Glutamatergic neuron (in vitro differentiated cells): Measurements from ENCODE around the gene CKAP2L. TPM values are rescaled to one million over a fixed set of nuclear protein-coding genes. Genes with fewer than 3 reads are reported as not detected.

Experiments used
- DNase-seq: peaks from one replicate; pipeline ENCODE4 v3.0.0; 2022
- H3K27ac Mint-ChIP-seq: one replicate; pipeline ENCODE4 v1.8.0; 2020; ENCODE audit warnings: mild to moderate bottlenecking, mixed read lengths, inconsistent platforms; ENCODE audit not compliant: unreplicated experiment
- H3K27me3 Mint-ChIP-seq: one replicate; pipeline ENCODE4 v1.8.0; 2020; ENCODE audit warnings: mild to moderate bottlenecking, moderate library complexity, mixed read lengths, inconsistent platforms; ENCODE audit not compliant: unreplicated experiment
- H3K36me3 Mint-ChIP-seq: one replicate; pipeline ENCODE4 v1.8.0; 2020; ENCODE audit warnings: mild to moderate bottlenecking, mixed read lengths, inconsistent platforms; ENCODE audit not compliant: unreplicated experiment
- H3K4me1 Mint-ChIP-seq: one replicate; pipeline ENCODE4 v1.8.0; 2020; ENCODE audit warnings: mild to moderate bottlenecking, low read depth, mixed read lengths, inconsistent platforms; ENCODE audit not compliant: unreplicated experiment
- H3K4me3 Mint-ChIP-seq: one replicate; pipeline ENCODE4 v1.8.0; 2020; ENCODE audit warnings: mild to moderate bottlenecking, mixed read lengths, inconsistent platforms; ENCODE audit not compliant: unreplicated experiment
- H3K9me3 Mint-ChIP-seq: one replicate; pipeline ENCODE4 v1.8.0; 2020; ENCODE audit warnings: mild to moderate bottlenecking, moderate library complexity, mixed read lengths, inconsistent platforms; ENCODE audit not compliant: unreplicated experiment
- total RNA-seq: library from RNA; stranded (reverse); fragmentation: NEBNext Ultra II Directional; extraction: Animal tissue kit (Norgen Biotek cat#: 25700); gene quantifications from one replicate; pipeline ENCODE4 v1.2.1, GENCODE V29; 2021; ENCODE audit not compliant: unreplicated experiment
- TF ChIP-seq, protein P1 (sequence below): fragments of 200-600 bp; sonication (generic); IDR thresholded peaks from one replicate; pipeline ENCODE4 v1.5.0; 2021; ENCODE audit not compliant: partially characterized antibody, unreplicated experiment

CKAP2L gene
- total RNA-seq, 1 donor from 2014 or later = 3.3 TPM

DNA sequence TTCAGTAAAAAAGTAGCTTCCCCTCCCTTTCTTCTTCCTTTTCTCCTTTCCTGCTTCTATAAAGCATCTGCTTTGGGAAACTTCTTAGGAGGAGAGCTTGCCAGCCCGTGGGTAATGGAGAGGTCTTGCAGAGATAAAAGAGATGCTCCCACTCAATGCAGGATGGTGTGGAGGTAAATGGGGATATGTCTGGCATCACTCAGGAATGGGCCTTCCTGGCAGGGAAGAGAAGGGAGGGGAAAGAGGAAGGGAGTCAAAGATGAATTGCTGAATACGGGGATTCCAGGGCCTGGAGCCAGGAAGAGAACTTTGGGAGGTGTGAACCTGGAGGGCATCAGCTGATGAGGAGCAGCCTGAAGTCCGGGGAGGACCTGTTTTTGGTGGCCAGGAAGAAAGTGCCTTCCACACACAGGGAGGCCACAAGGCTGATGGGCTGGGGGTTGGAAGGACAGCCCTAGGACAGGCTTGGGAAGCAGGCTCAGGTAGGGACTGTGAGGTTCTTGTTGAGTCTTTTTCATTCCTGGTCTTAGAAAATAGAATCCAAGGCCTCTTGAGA, 46.9 kb upstream of the CKAP2L start:
- TF ChIP-seq, protein P1, sequence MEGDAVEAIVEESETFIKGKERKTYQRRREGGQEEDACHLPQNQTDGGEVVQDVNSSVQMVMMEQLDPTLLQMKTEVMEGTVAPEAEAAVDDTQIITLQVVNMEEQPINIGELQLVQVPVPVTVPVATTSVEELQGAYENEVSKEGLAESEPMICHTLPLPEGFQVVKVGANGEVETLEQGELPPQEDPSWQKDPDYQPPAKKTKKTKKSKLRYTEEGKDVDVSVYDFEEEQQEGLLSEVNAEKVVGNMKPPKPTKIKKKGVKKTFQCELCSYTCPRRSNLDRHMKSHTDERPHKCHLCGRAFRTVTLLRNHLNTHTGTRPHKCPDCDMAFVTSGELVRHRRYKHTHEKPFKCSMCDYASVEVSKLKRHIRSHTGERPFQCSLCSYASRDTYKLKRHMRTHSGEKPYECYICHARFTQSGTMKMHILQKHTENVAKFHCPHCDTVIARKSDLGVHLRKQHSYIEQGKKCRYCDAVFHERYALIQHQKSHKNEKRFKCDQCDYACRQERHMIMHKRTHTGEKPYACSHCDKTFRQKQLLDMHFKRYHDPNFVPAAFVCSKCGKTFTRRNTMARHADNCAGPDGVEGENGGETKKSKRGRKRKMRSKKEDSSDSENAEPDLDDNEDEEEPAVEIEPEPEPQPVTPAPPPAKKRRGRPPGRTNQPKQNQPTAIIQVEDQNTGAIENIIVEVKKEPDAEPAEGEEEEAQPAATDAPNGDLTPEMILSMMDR = no peak
- H3K4me1 Mint-ChIP-seq = peaks cover 4% of the 10 kb centered on the region
- no peak overlapping the region for H3K4me3 Mint-ChIP-seq
- no peaks in the 10 kb centered on the region for H3K27me3 Mint-ChIP-seq
- no peaks in the 10 kb centered on the region for H3K36me3 Mint-ChIP-seq
- no peak overlapping the region for H3K27ac Mint-ChIP-seq
- H3K9me3 Mint-ChIP-seq = no peaks in the 10 kb centered on the region
- DNase-seq = no peak

DNA sequence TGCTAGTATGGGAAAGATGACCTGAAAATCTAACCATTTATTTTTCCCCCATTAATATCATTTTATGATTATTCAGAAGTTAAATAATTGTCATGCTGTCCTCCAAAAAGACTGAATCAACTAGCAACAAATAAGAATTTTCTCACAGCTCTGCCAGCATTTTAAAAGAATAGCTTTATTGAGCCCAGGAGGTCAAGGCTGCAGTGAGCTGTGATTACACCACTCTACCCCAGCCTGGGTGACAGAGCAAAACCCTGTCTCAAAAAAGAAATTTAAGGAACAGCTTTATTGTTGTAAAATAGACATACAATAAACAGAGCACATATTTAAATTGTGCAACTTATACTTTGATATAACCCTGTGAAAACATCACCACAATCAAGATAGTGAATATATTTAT, 44.7 kb upstream of the CKAP2L start:
- Mint-ChIP-seq H3K27ac (no peak overlapping the region), H3K4me3 (no peak overlapping the region), H3K27me3 (peaks cover 2% of the 10 kb centered on the region), H3K4me1 (peaks cover 1% of the 10 kb centered on the region), H3K9me3 (no peaks in the 10 kb centered on the region), H3K36me3 (no peaks in the 10 kb centered on the region)
- no peak for DNase-seq
- TF ChIP-seq, protein P1 = no peak

DNA sequence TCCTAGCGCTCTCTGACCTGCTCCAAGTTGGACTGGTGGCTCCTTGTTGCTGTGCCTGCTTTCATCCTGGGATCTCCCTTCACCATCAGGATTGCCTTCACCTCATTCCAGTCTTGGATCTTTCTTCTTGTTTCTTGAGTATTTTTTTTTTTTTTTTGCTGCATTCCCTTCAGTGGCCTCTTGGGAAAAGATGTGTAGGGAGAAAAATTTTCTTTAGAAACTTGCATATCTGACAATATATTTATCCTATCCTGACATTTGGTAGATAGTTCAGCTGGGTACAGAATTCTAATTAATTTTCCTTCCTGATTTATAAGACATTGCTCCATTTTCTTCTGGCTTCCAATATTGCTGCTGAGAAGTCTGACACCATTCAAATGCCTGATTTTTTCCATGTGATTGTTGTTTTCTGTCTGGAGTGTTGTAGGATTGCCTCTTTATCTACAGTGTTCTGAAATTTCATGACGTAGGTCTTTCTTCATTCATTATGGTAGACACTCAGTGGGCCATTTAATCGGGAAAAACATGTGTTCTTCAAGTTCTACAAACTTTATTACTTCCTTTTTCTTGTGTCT, 42.9 kb upstream of the CKAP2L start:
- DNase-seq = no peak
- Mint-ChIP-seq H3K4me1 (no peaks in the 10 kb centered on the region), H3K27me3 (peaks cover 2% of the 10 kb centered on the region), H3K36me3 (no peaks in the 10 kb centered on the region), H3K27ac (no peak overlapping the region), H3K4me3 (no peak overlapping the region), H3K9me3 (no peaks in the 10 kb centered on the region)
- TF ChIP-seq, protein P1 = peak; percentile 52

DNA sequence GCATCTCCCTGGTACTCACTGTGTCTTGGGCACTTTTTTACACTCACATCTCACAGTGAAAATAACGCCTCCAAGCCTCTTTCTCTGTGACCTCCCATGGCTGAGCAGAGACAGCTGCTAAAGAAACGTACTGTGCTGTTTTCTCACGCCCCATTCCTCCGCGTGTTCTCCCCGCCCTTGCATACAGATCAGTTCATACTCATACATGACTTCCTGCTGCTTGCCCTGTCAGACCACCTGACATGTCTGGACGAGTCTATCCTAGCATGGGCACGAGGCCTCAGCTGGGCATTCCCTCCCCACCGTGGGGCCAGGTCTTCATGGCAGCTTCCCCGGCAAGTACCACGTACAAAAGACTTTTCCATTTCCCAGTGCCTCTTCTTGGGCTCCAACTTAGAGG, 41.1 kb upstream of the CKAP2L start:
- no peak for DNase-seq
- H3K4me3 Mint-ChIP-seq = no peak overlapping the region
- no peak overlapping the region for H3K27ac Mint-ChIP-seq
- H3K9me3 Mint-ChIP-seq = peaks cover 2% of the 10 kb centered on the region
- no peaks in the 10 kb centered on the region for H3K36me3 Mint-ChIP-seq
- H3K4me1 Mint-ChIP-seq = no peaks in the 10 kb centered on the region
- TF ChIP-seq, protein P1 = no peak
- peaks cover 3% of the 10 kb centered on the region for H3K27me3 Mint-ChIP-seq

DNA sequence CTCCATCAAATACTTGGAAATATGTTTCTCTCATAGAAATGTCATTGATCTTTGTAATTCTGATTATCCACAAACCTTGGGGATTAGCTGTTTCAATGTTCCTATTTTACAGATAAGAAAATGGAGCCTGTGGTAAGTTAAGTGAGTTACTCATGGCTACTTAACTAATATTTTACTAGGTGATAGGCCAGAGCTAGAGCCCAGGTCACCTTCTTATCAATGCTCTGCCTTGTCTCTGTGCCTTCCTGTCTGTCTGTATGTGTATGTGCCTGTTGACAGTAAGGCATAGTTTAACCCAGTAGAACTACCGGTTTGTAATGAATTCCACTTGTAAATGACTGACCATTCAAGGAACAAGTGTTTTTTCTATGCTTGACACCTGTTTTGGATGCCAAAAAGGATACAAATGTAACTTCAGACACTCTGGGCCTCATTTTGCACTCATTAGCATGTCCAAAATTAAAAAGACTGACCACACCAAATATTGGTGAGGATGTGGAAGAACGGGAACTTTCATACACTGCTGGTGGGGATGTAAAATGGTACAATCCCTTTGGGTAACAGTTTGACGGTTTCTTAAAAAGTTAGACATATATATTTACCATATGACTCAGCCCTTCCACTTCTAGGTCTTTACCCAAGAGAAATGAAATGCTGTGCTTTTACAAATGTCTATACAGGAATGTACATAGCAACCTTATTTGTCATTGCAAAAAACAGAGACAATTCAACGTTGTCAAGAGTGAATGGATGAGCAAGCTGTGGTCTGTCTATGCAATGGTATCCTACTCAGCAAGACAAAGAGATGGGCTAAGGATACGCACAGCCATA, 39.5 kb upstream of the CKAP2L start:
- no peak overlapping the region for H3K27ac Mint-ChIP-seq
- TF ChIP-seq, protein P1 = no peak

More for the DNA sequence above, 39.5 kb upstream of the CKAP2L start:
- Mint-ChIP-seq H3K4me3 (no peak overlapping the region), H3K27me3 (peaks cover 5% of the 10 kb centered on the region), H3K4me1 (no peaks in the 10 kb centered on the region), H3K36me3 (no peaks in the 10 kb centered on the region), H3K9me3 (peaks cover 2% of the 10 kb centered on the region)
- no peak for DNase-seq
